Left forelimb (tissue), 1 donor: Measurements from ENCODE around the gene PCOLCE2.

Experiments used
- DNase-seq: peaks from one replicate; pipeline ENCODE4 v3.0.0-alpha.2; 2018; ENCODE audit warnings: low spot score

PCOLCE2 gene, protein sequence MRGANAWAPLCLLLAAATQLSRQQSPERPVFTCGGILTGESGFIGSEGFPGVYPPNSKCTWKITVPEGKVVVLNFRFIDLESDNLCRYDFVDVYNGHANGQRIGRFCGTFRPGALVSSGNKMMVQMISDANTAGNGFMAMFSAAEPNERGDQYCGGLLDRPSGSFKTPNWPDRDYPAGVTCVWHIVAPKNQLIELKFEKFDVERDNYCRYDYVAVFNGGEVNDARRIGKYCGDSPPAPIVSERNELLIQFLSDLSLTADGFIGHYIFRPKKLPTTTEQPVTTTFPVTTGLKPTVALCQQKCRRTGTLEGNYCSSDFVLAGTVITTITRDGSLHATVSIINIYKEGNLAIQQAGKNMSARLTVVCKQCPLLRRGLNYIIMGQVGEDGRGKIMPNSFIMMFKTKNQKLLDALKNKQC

DNA sequence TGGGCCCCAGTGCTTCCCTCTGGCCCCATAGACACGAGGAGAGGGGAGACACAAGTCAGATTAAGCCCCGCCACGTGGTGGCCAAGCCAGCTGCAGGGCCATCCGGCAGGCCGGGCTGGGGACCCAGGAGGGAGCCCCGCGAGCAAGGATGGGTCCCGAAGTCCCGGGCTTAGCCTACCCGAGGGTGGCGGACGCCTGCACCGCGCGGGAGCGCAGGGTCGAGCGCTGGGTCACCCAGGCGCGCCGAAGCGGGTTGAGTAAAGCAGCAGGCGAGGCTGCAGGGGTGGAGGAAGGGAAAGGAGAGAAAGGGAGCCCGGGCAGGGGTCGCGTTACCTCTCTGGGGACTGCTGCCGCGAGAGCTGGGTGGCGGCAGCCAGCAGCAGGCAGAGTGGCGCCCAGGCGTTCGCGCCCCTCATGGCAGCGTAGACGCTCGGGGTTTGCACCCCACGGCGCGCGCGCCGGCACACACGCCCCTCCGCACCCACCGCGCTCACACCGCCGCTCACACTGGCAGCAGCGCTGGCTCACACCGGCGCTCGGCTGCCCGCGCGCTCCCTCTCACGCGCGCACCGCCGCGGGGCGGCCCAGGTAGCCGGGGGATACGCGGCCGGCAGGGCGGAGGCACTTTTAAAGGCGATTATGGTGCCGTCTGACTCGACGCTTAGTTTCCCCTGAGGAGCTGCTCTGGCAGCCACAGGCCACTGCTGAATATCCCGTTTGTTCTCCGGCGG lies at the start of gene PCOLCE2:
TSS of gene PCOLCE2 (minus strand) at position 603 of the 731 bp plus-strand sequence. CDS start at position 416, 187 bp downstream.
- peak; percentile 74 for DNase-seq

DNA sequence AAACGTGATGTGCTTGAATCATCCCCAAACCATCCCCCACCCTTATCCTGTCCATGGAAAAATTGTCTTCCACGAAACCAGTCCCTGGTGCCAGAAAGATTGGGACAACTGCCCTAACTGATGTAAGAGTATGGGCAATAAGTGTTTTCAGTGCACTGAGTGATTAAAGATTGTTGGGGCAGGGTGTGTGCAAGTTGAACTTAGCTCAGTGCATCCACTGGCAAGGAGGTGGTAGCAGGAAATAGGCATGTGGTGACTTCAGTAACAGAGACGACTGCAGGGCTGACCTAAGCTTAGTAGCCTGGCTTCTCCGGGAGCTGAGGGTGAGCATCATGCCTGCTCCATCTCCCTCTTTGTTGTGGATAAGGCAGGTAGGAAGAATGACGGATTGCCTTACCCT lies 47.1 kb upstream of the PCOLCE2 start:
- DNase-seq = no peak

DNA sequence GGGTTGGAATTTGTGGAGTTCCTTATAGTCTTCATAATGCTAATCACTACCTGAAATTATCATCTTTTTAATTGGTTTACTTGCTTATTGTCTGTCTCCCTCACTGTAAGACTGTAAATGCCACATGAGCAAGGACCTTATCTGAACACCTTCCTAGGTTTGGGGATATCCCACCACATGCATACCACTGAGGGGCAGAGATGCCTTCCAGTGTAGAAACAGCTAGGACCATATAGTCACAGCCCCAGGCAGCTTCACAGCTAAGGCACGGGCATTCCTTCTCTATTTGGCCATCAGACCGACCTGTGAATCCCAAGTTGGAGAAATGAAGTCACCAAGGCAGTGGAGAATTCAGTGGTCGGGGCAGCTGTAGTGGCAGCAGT lies 46.0 kb upstream of the PCOLCE2 start:
- no peak for DNase-seq

DNA sequence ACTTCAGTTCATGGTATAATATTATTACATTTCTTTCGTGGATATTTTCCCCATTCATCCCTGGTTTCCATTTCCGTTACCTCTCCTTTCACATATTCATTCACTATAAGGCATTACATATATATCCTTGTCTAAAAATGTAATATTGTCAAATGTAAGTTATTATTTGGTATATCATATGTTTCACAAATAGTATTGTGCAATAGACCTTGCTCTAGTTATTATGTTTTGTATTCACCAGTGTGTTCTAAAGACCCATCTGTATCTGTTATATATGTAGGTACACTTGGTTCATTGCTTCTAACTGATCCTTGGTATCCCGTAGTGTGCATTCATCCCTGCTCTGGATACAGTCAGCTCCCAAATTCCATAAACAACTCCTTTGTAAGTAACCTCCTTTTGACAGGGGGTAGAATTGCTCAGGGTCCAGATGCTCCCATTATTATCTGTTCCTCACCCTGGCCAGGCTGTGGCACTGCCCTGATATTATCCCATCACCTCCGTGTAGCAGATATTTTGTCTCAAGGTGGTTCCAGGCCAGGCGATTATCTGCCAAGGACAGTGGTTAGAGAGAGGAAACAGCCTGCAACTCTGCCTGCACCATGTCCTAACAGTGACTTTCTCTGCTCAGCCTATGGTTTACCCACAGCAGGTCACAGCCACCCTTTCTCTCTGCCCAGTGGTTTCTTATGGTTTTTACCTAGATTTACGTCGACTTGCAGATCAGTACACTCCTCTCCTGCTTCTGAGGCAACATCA lies 45.4 kb upstream of the PCOLCE2 start:
- DNase-seq = no peak

DNA sequence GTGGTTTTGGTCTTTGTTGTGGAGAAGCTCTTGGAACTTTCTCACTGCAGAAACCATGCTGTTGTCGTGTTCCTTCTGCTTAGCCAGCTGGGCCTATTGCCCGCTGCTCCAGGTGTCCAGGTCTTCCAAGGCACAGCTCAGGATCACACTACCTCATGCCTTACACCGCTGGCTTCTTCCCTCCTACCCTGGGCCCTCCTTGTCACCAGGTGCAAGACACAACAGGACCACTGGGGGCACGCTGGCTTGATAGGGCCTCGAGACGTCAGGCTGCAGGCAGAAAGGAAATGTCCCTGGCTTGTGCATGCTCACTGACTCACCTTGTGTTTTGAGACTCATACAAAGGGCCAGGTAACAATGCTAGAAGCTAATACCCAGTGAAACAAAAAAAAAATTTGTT lies 42.3 kb upstream of the PCOLCE2 start:
- no peak for DNase-seq

DNA sequence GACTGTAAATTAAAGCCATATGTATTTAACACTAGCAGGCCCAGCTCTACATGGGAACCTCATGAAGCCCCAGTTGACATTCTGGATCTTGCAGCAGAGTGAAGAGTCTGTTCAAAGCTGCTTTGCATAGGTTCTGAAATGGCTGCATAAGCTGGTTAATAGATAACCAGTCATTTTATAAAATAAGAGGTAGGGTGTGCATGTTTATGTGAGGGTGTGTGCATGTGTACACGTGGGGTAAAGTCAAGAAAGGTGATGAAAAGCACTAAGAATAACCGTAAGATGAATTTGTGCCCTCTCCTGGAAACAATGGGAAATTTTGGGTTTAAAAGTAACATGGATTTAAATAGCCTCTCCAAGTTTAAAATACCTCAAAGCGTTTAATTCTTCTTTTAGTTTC lies 41.6 kb upstream of the PCOLCE2 start:
- DNase-seq = no peak

DNA sequence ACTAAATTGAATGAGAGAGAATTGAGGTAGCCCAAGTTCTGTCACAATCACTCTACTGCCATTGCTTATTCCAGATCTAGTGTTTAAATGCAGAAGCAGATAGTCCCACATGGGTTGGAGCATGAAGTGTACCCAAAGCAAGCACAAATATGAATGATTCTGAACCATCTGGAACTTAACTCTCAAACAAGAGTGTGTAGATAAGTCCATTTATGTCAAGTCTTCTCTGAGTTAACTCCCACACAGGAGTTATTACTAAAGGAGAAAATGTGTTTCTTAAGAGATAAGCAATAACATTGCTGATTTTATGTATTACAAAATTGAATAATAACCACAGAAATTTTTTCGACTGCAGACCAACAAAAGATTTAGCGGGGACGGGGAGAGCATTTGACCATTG lies 41.0 kb upstream of the PCOLCE2 start:
- DNase-seq = no peak

DNA sequence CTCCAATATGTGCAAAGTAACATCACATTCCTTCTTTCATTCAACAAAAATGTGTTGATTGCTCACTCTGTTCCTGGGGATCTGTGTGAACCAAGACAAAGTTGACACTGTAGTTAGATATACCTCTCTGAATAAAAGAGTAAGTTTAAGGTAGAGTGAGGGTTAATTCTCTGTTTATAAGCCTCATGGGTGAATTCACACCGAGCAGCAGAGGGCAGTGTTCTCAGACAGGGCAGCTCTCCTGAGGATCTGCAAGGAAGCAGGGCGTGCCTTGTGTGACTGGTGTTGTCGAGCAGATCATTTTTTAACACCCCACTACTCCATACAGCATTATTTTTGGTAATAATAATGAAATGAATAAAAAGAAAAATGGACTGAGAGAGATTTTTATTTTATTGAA lies 40.2 kb upstream of the PCOLCE2 start:
- no peak for DNase-seq

DNA sequence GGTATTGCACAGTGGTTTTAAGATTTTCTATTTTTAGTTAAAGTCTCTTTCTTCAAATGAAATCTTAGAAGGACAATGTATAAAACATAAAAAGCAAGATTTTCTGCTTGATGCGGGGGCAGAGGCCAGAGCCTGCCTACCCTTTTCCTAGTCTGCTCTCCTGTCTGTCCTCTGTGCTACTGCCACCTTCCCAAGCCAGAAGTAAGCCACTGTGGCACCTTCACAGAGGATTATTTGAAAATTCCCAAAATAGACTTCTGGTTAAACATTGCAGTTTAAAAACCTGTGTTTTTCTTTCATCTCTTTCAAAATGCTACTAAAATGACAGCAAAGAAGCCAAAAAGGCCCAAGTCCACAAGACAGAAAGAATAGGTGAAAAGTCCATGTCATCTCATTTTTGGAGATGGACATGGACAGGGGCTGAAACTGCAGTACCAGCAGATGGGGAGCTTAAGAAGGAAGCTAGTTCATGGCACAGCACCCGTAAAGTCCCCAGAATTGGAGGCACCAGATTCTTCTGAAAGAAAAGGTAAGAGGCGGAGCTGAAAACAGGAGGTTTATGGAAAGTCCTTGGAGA lies 37.6 kb upstream of the PCOLCE2 start:
- DNase-seq = no peak

DNA sequence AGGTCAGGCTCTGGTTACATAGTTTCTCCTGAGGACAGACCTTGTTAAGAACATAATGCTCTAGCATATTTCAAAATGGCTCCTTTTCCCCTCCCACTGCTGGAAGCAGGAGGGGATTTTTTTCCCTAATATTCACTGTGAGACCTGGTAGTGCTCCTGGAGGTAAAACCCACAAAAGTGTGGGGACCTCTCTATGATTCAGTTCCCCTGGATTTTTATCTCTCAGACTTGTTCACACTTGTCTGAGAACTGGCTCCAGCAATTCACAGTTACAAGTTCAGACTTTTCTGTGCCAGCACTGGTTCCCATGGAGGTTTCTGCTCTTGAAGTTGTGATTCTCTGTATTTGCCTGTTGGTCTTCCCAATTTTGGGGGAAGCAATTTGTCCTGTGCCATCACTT lies 36.3 kb upstream of the PCOLCE2 start:
- no peak for DNase-seq

DNA sequence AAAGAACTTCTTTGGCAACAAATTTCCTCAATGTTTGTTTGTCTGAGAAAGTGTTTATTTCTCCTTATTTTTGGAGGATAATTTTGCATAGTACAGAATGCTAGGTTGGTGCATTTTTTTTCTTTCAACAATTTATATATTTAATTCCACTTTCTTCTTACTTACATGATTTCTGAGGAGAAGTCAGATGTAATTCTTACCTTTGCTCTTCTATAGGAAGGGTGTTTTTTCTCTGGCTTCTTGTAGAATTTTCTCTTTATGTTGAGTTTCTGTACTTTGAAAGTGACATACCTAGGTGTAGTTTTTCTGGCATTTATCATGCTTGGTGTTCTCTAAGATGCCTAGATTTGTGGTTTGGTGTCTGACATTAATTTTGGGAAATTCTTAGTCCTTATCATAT lies 34.8 kb upstream of the PCOLCE2 start:
- DNase-seq = no peak

DNA sequence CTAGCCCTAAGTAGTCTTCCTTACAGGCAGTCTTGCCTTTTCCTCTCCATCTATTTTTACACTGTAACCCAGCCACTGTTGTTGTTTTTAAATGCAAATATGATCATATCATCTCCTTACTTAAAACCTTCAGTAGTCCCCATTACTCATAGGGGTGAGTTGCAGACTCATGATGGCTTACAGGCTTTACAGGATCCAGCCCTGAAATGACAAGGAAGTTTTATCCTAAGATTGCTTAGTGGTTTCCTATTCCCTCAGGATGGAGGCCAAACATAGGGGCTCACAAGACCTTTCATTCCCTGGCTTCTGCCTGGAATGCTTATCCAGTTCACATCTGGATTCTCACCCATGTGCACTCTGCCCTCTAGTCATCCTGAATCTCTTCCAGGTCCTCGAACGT lies 27.7 kb upstream of the PCOLCE2 start:
- DNase-seq = no peak

DNA sequence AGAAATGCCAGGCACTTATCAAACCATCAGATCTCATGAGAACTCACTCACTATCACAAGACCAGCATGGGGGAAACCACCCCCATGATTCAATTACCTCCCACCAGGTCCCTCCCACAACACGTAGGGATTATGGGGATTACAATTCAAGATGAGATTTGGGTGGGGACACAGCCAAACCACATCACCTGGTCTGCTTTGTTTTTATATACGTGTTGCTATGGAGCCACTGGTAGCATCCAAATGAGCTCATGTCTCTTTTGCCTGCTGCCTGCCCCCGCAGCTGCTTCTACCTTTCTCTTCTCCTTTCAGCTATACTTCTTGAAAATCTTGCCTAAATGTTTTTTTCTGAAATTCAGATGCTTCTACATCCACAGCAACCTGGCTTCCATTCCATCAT lies 26.8 kb upstream of the PCOLCE2 start:
- DNase-seq = no peak

DNA sequence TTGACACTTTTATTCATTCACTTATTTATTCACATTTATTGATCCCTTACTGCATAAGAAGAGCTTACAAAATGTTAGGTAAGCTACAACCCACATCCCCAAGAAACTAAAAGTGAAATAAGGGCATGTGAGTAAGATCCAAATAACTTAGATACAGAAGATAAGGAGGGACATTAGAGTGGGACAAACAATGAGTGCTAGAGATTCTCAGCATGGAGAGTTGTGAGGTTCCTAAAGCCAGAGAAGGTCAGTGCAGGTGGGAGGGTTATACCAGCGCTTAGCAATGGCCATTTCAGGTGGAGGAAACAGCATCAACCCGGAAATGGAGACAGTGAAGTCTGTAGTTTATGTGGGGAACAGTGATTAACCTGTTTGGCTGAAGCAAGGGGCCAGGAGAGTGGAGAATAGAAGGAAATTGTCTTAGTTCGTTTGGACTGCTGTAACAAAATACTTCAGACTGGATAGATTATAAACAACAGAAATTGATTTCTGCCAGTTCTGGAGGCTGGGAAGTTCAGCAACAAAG lies 25.5 kb upstream of the PCOLCE2 start:
- DNase-seq = no peak

DNA sequence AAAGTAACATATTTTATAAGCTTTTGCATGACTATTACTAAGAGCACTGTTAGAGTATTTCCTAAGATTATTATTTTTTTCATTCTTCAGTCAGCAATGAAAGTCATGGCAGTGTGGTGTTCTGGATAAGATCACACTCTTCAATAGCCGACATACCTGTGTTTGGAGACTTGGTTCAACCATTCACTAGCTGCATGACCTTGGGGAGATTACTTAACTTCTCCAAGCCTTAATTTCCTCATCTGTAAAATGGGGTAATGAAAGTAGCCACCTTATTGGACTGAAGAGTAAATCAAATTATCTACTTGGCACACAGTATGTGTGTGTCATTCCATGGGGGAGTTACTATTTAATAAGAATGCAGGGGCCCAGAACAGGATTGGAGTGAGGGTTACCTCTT lies 24.5 kb upstream of the PCOLCE2 start:
- DNase-seq = no peak

DNA sequence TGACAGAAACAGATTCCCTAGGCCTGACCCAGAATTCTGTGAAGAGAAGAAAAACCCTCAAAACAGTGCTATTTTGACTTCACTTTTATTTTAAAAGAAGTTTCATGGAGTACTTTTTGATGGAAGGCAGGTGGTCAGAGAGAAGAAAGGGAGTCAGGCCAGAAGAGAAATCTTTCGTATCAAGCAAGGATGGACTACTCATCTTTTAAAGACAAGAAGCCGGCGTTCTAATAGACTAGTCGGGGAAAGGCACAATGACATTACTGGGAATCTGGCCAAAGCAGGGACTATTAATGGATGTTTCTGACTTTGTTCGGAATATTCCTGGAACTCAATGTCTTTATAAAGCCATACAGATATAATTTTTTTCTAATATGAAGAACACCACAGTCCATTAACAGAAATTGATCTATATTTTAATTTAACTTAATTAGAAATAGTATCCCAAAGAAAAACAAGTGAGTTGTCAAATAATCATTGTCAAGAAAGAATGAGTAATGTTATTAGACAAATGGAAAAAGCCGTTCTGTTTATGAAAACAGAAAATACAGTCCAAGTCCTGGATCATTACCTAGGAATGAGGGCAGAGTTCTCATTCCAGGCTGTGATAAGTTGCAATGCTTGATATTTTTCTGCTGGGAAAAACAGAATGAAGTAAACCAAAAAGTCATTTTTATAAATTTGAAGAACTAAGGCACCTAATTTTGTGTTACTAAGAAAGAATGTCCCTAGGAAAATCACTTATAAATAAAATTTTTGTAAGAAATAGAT lies 23.7 kb upstream of the PCOLCE2 start:
- no peak for DNase-seq

DNA sequence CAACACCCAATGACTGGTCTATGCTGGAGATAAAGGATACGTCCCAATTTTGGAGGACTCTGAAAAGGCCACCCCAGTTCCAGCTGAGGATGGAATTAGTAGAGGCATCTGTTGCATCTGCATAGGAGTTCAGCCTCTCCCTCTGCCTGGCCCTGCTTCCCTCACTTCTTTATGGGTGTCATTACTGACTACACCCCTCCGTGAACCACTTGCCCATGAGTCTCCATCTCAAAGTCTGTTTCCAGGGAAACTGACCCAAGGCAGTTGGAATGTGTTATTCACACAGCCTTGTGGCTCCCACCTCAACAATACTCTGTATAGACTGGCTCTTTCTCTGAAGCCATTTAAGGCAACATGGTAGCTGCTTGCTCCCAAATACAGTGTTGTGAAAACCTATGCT lies 21.4 kb upstream of the PCOLCE2 start:
- no peak for DNase-seq

DNA sequence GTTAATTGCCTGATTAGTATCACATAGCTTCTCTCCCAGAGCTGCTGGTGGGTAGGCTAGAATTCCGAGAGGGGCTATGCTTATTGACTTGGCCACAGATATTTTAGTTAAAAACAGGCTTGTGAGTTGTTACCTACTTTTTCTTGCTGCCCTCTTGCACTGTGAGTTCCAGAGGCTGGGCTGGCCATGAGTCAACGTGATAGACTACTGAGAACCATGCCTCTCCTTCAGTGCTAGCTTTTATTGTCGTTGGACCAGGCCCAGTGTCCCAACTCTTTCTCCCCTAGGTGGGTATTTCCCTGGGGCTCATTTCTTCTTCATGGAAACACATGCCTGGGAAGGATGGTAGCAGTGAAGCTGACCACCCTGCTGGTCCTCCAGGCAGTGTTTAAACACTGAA lies 20.4 kb upstream of the PCOLCE2 start:
- DNase-seq = no peak

DNA sequence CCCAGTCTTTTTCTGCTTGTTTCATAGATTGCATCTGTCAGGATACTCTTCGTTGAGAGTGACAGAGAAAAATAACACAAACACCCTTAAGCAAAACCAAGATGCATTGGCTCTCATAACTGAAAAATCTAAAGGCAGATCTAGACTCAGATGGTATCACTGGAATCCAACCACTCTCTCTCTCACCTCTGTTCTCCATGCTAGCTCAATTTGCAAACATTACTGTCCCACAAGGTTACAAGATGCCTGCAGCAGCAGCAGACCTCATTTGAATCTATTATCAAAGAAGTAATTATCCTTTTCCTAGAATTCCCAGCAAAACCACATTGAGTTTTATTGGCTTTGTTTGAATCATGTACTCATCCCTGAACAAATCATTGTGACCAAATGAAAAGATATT lies 19.1 kb upstream of the PCOLCE2 start:
- no peak for DNase-seq

DNA sequence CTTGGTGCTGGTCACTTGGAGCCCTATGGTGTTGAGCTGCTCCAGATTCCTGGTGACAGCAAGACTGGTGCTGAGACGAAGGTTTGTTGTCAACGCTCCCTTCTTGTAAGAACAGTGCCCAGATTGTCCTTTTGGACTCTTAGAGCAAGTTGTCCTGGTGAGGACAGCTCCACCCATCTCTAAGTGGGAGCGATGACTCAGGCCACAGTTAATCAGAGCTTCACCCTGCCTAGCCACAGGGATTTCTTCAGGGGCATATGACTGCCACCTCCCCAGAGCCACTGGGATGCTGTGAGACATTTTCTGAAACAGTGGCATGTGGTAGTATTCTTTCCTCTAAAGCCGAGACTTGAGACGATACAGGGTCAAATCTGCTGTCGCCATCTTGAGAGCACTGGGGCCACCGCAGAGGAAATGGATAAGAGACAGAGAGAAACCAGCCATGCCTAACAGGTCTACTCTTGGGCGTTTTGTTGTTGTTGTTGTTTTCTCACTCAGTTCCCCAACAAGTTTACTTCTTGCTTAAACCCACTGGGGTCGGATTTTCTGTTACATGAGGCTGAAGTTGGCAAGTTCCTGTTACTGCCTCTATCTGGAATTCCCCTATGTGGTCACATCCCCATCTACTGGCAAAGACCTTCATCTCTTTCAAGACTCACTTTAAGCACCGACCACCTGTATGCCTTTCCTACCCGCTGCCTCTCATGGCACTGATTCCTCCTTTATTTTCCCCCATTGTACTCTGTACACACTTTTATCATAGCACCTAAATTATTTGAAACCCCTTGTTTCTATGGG lies 16.0 kb upstream of the PCOLCE2 start:
- DNase-seq = no peak

DNA sequence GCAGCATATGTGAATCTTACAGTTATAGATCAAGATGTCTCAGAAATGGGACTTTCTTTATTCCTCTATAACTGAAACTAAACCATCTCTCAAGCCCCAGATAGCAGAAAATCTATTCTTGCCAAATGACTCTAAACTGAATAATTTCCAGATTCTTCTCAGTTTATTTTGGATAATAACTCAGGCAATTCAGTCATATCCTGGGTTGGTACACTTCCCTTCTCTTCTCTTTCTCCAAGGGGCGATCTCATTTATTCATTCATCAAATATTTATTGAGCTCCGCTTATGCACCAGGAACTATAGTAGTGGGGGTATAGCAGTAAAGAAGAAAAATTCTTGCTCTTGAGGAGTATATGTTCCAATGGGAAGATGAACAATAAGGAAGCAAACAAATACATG lies 13.5 kb upstream of the PCOLCE2 start:
- DNase-seq = no peak
